HG03571 (cell line): Measurements from ENCODE around the gene DENND5B.
"Not testable (repeated sequence)": the region's sequence is repeated elsewhere in the genome, so short reads cannot be mapped to it uniquely, and the experiment has no call there.

ENCODE experiments used
- ATAC-seq: cut with Tn5 transposase; IDR thresholded peaks from one replicate; pipeline ENCODE4 v1.9.1; 2021; ENCODE audit not compliant: unreplicated experiment

The DENND5B gene

GRCh38 chr12:31590642-31591379, at the start of gene DENND5B:
Gene DENND5B, minus strand, starts transcription at chr12:31591136. Its CDS starts 304 bp downstream, at chr12:31590832.
- peak; percentile 53 for ATAC-seq

DNA sequence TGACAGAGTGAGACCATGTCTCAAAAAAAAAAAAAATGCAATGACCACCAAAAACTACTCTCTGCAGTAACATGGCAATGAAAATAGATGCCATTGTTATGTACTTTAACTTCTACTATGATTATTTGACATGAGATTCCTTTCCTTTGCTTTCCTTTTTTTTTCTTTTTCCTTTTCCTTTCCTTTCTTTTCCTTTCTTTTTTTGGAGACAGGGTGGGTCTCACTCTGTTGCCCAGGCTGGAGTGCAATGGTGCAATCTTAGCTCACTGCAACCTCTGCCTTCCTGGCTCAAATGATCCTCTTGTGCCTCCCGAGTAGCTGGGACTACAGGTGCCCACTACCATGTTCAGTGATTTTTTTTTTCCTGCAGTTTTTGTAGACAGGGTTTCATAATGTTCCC, 43.7 kb upstream of the DENND5B start:
- ATAC-seq, result no peak

DNA sequence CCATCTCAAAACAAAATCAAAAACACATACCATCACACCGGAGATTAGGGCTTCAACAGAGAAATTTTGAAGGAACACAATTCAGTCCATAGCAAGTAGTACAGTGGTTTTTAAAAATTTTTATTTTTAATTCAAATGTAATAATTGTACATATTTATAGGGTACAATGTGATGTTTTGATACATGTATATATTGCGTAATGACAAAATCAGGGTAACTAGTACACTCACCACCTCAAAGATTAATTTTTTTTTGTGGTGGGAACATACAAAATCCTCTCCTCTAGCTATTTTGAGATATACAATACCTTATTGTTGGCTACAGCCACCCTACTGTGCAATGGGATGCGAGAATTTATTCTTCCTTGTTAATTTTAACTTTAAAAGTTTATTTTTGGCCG, 42.5 kb upstream of the DENND5B start:
- ATAC-seq, result no peak

DNA sequence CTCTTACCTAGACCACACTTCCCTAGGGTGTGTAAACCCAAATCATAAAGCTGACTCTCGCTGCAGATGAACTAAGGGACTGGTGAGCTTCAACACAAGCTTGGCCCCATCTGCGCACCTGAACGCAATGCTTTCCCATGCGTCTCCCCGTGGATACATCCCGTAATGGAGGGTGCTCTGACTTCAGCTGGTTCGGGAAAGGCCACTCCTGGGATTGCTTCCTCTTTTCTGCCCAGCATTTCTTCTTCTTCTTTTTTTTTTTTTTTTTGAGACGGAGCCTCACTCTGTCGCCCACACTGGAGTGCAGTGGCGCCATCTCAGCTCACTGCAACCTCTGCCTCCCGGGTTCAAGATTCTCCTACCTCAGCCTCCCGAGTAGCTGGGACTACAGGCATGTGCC, 40.9 kb upstream of the DENND5B start:
- ATAC-seq, result no peak

GRCh38 chr12:31631023-31631724, 40.2 kb upstream of the DENND5B start:
- no peak for ATAC-seq

DNA sequence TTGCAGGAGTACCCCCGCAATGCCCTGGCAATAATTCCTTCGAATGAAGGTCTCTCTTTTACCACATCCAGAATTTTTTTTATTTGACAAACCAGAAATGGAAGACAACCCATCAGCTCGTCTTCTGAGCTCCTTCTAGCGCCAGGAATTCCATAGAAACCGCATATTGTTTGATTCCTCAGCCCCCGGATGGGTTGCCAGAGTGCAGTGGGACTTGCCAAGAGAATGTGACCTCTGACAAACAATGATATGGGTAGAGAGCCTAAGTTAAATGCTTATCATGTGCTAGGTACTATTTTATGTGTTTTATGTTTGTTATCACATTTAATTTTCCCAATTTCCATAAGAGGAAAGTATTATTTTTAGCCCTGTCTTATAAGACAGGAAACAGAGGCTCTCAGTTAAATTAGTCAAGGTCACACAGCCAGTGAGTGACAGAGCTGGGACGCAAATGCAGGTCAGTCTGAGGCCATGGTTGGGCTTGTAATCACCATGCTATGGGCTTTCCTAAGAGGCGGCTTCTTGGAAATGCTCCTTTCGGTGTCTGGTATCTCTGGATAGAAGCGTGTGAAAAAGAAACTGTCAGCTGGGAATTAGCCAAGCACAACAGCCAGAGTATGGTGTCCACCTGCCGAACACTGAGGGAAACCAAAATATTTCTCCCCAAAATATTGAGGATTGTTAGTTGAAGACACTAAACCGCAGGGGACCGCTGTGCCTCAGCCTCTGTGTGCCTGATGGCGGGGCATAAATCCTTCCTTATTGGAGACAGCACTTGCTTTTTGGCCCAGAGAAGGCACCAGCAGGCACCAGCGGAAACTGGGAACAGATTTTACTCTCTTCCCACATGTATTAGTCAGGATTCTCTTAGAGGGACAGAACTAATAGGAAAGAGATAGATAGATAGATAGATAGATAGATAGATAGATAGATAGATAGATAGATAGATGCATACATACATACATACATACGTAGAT, 39.1 kb upstream of the DENND5B start:
- no peak for ATAC-seq

DNA sequence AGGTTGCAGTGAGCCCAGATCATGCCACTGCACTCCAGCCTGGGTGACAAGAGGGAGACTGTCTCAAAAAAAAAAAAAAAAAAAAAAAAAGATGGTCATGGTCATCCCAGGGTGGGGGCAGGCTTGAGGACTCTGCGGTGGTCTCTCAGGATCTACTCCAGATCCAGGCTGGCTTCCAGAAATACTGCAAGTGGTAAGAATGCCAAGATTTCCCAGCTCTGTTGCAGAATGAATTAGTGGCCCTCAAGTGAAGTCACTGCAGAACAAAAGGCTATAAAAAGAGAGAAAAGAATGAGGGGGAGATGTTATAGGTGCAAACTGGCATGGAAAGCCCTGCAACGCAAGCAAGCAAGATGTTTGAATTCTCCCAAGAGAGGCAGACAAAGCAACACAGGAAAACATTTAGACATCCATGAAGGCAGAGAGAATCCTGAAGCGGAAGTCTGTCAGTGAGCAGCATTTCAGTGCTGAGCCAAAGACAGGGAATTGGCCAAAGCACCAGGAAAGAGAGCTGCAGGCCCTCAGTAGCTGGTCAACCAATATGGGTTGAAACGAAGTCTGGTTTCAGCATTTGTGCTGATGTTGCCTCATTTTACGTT, 36.6 kb upstream of the DENND5B start:
- no peak for ATAC-seq

DNA sequence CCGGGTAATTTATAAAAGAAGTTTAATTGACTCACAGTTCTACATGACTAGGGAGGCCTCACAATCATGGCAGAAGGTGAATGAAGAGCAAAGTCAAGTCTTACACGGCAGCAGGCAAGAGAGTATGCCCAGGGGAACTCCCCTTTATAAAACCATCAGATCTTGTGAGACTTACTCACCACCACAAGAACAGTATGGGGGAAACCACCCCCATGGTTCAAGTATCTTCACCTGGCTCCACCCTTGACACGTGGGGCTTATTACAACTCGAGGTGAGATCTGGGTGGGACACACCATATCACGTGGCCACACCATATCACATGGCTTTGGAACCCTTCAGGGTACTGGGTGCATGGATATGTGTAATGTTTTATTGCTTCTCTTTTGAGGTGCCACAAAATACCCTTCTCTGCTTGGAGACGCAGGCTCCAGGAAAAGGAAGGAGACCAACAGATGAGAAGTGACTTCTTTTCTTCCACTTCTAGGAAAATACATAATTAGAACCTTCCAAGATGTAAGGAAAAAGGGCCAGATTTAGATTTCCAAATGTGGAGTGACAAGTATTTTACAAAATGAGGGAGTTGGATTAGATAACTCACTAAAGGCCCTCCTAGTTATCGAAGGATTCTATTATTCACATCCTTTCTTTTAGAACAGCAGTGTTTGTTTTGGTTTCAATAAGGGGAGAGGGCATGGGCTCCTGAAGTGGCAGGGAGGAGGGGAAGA, 35.5 kb upstream of the DENND5B start:
- no peak for ATAC-seq

DNA sequence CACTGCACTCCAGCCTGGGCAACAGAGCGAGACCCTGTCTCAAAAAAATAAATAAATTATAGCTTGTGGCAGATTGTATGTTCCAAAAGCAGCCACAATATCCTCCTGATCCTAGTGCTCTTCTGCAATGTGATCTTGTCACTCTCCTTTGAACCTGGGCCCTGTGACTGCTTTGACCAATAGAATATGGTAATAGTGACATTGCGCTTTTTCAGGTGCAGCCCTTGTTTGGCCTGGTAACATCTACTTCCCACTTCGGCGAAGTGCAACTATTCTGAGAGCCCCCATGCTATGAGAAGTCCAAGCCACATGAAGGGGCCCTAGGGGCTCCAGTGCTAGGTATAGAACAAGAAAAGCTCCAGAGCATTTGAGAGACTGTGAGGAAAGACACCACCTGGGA, 31.1 kb upstream of the DENND5B start:
- ATAC-seq, result no peak

- ATAC-seq, result no peak
Observed at GRCh38 chr12:31620311-31620710, 29.4 kb upstream of the DENND5B start.

- ATAC-seq, result no peak
Observed at GRCh38 chr12:31618228-31619025, 27.5 kb upstream of the DENND5B start.

DNA sequence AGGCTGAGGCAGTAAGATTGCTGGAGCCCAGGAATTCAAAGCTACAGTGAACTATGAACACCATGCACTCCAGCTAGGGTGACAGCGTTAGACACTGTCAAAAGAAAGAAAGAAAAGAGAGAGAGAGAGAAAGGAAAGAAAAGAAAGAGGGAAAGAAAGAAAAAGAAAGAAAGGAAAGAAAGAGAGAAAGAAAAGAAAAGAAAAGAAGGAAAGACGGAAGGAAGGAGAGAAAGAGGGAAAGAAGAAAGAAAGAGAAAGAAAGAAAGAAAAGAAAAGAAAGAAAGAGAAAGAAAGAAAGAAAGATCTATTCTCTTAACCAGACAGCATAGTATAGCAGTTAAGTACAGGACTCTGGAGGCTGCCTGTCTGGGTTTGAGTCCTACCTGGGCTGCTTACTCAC, 21.9 kb upstream of the DENND5B start:
- ATAC-seq, result no peak

- ATAC-seq, result not testable (repeated sequence)
Observed at GRCh38 chr12:31608299-31608698, 17.4 kb upstream of the DENND5B start.

DNA sequence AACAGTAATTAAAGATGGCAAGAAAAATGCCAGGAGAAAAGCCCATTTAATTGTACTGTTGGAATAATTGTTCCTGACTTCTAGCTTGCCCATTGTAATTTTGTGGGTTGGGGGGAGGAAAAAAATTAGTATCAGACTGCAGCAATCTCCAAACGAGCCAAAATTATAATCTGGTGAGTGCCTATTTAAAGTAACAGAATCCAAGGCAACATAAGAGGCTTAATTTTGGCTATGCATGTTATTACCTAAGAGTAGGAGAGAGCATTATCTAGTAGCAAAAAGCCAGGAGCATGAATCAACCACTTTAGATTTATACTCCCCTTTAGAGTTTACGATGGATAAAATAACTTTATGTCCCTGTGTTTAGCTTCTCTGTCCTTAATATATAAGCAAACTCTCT, 14.6 kb upstream of the DENND5B start:
- ATAC-seq, result no peak

GRCh38 chr12:31603546-31604009, 12.6 kb upstream of the DENND5B start:
- peak; percentile 94 for ATAC-seq

GRCh38 chr12:31600750-31601149, 9.8 kb upstream of the DENND5B start:
- no peak for ATAC-seq

- no peak for ATAC-seq
Observed at GRCh38 chr12:31600252-31600651, 9.3 kb upstream of the DENND5B start.

DNA sequence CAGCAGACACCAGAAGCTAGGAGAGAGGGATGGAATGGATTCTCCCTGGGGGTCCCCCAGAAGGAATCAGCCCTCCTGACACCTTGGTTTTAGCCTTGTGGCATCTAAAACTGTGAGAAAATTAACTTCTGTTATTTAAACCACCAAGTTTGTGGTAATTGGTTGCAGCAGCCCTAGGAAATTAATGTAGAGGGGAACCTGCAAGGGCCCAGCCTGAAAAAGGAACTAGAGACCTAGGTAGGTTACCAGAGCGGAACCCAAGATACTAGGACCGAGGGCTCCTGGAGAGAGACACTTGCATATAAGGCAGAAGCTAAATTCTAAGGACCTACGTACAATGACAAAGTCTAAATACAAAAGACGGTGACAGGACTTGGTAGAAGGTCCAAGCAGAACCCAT, 8.1 kb upstream of the DENND5B start:
- ATAC-seq, result peak; percentile 64

- no peak for ATAC-seq
Observed at GRCh38 chr12:31597066-31597465, 6.1 kb upstream of the DENND5B start.
